Endothelial cell of umbilical vein (primary cell): Measurements from ENCODE around the gene IL15. TPM values are rescaled to one million over a fixed set of nuclear protein-coding genes. Genes with fewer than 3 reads are reported as not detected.

Source experiments
- BruUV-seq: library from RNA; stranded (reverse); fragments of 400-500 nt; replicated peaks from 2 replicates; lab custom pipeline; 2021; lab: Mats Ljungman, UMichigan
- CTCF ChIA-PET: fragments of 300-600, 350-600 bp; sonication (Branson Sonifier 250); formaldehyde crosslinking; loops from one replicate; lab custom pipeline; 2021; ENCODE audit warnings: antibody characterized with exemption, inconsistent platforms; lab: Charles Lee
- POLR2A ChIA-PET: fragments of 300-600, 350-600 bp; sonication (Branson Sonifier 250); formaldehyde crosslinking; loops from one replicate; lab custom pipeline; 2021; ENCODE audit warnings: antibody characterized with exemption, inconsistent platforms; lab: Charles Lee
- DNase-seq: peaks from one replicate; pipeline ENCODE4 v3.0.0-alpha.2; 2011; ENCODE audit warnings: low read depth, low spot score
- FAIRE-seq: peaks from 2 replicates; lab custom pipeline; 2011; peaks lifted over from hg19 to GRCh38; lab: Jason Lieb, UNC
- H2AFZ ChIP-seq: 2 replicates; pipeline ENCODE4 v1.6.0; 2012; ENCODE audit warnings: low read depth, low read length, control low read depth, inconsistent platforms
- H3K27ac ChIP-seq: 2 replicates; pipeline ENCODE4 v1.5.1; 2011; ENCODE audit warnings: low read depth, mild to moderate bottlenecking, control low read depth, low read length, moderate library complexity; ENCODE audit not compliant: insufficient read depth
- H3K27me3 ChIP-seq, 2 experiments: 2 replicates each; pipeline versions ENCODE4 v1.6.0 to v1.6.1; 2011; ENCODE audit warnings: low read length in 2 of 2, mixed read lengths in 1 of 2; ENCODE audit not compliant: control insufficient read depth in 2 of 2, insufficient read depth in 2 of 2
- H3K36me3 ChIP-seq, 2 experiments: 2 replicates in 1 of 2; 3 replicates in 1 of 2; pipeline ENCODE4 v1.5.1; 2011; ENCODE audit warnings: low read length in 2 of 2, mild to moderate bottlenecking in 1 of 2, moderate library complexity in 1 of 2; ENCODE audit not compliant: control insufficient read depth in 2 of 2, insufficient read depth in 2 of 2; ENCODE audit errors: extremely low read depth in 1 of 2
- H3K4me1 ChIP-seq: 3 replicates; pipeline ENCODE4 v1.5.1; 2011; ENCODE audit warnings: mild to moderate bottlenecking, low read length; ENCODE audit not compliant: control insufficient read depth, insufficient read depth; ENCODE audit errors: extremely low read depth
- H3K4me2 ChIP-seq: 2 replicates; pipeline ENCODE4 v1.6.1; 2011; ENCODE audit warnings: low read length, control low read depth, mixed read lengths; ENCODE audit not compliant: insufficient read depth
- H3K4me3 ChIP-seq, 3 experiments: fragments of 200-600 bp in 1 of 3; sonication (generic), shearing (Covaris generic) in 1 of 3; replicated peaks in 1 of 3; 2 replicates each; pipeline ENCODE4 v1.5.1; 2011 to 2016; ENCODE audit warnings: control low read depth in 3 of 3, low read length in 3 of 3, mild to moderate bottlenecking in 2 of 3, inconsistent platforms in 1 of 3, low read depth in 1 of 3, moderate library complexity in 1 of 3; ENCODE audit not compliant: insufficient read depth in 1 of 3
- H3K79me2 ChIP-seq: 2 replicates; pipeline ENCODE4 v1.6.0; 2012; ENCODE audit warnings: low read length, inconsistent platforms; ENCODE audit not compliant: control insufficient read depth, insufficient read depth
- H3K9ac ChIP-seq: replicated peaks from 2 replicates; pipeline ENCODE3; 2011; ENCODE audit warnings: low read length, control low read depth; ENCODE audit not compliant: insufficient read depth; ENCODE audit errors: extremely low read depth
- H3K9me1 ChIP-seq: replicated peaks from 3 replicates; pipeline ENCODE4 v1.6.0; 2011; ENCODE audit warnings: mild to moderate bottlenecking, low read length; ENCODE audit not compliant: control insufficient read depth, insufficient read depth; ENCODE audit errors: extremely low read depth
- H3K9me3 ChIP-seq: replicated peaks from 2 replicates; pipeline ENCODE4 v1.5.1; 2012; ENCODE audit warnings: low read length, inconsistent platforms; ENCODE audit not compliant: control insufficient read depth, insufficient read depth
- H4K20me1 ChIP-seq: replicated peaks from 2 replicates; pipeline ENCODE3; 2011; ENCODE audit warnings: mild to moderate bottlenecking, low read length; ENCODE audit not compliant: control insufficient read depth, insufficient read depth; ENCODE audit errors: extremely low read depth
- CTCF ChIP-seq, 2 donors: IDR thresholded peaks; 1 replicate in 1 of 2; 2 replicates in 1 of 2; pipeline ENCODE4 v1.5.1; 2011; ENCODE audit warnings: low read length in 2 of 2, mild to moderate bottlenecking in 2 of 2, moderate library complexity in 2 of 2, control low read depth in 1 of 2, inconsistent platforms in 1 of 2, low read depth in 1 of 2; ENCODE audit not compliant: insufficient read depth in 1 of 2; ENCODE audit errors: extremely low read depth in 1 of 2
- EZH2 ChIP-seq: IDR thresholded peaks from 2 replicates; pipeline ENCODE4 v1.6.1; 2012; ENCODE audit warnings: borderline replicate concordance, low read depth, mild to moderate bottlenecking, moderate library complexity, low read length, inconsistent platforms; ENCODE audit not compliant: severe bottlenecking
- FOS ChIP-seq: IDR thresholded peaks from 2 replicates; pipeline ENCODE4 v1.6.1; 2011; ENCODE audit warnings: mild to moderate bottlenecking, low read length, moderate library complexity, borderline replicate concordance; ENCODE audit not compliant: insufficient read depth
- GATA2 ChIP-seq: IDR thresholded peaks from 2 replicates; pipeline ENCODE4 v1.7.0; 2011; ENCODE audit warnings: low read depth, mild to moderate bottlenecking, moderate library complexity, mixed read lengths, low read length; ENCODE audit not compliant: insufficient read length, insufficient read depth
- JUN ChIP-seq: IDR thresholded peaks from 2 replicates; pipeline ENCODE4 v1.6.1; 2011; ENCODE audit warnings: borderline replicate concordance, low read depth; ENCODE audit not compliant: insufficient read length, insufficient read depth
- MAX ChIP-seq: IDR thresholded peaks from 2 replicates; pipeline ENCODE4 v1.6.1; 2011; ENCODE audit not compliant: insufficient read depth, insufficient read length
- MYC ChIP-seq: IDR thresholded peaks from one replicate; pipeline ENCODE4 v1.6.1; 2011; ENCODE audit warnings: mild to moderate bottlenecking, low read depth, low read length
- POLR2A ChIP-seq: IDR thresholded peaks from 2 replicates; pipeline ENCODE4 v1.6.1; 2012; ENCODE audit warnings: low read depth, mild to moderate bottlenecking, control low read depth, low read length
- POLR2AphosphoS5 ChIP-seq: IDR thresholded peaks from 2 replicates; pipeline ENCODE4 v1.6.1; 2012; ENCODE audit warnings: low read depth, mild to moderate bottlenecking, control low read depth, low read length, moderate library complexity; ENCODE audit not compliant: insufficient read depth
- dilution Hi-C: fragments of 300-500 bp; cut with MboI; formaldehyde crosslinking; loops from one replicate; pipeline ENCODE4 v1.15.0; 2019; ENCODE audit warnings: low sequenced_read_pairs; ENCODE audit not compliant: extremely low pct_ligation_motif_present
- intact Hi-C: fragments of 100-400 bp; cut with micrococcal nuclease; formaldehyde crosslinking; loops from one replicate; pipeline ENCODE4 v1.10.0; 2022
- polyA plus RNA-seq, 4 experiments: library from polyadenylated mRNA; depleted of rRNA in 3 of 4; stranded (reverse) in 3 of 4; unstranded in 1 of 4; fragments of >200 nt; gene quantifications; 2 replicates each; pipeline versions ENCODE4 v1.2.1 to v1.2.3, GENCODE V29; 2011 to 2012; ENCODE audit warnings: missing spikeins in 1 of 4
- total RNA-seq: library from RNA; stranded (reverse); gene quantifications from 2 replicates; pipeline ENCODE4 v1.2.3, GENCODE V29; 2021

IL15 gene
- total and polyA plus RNA-seq, 2 donors (not counting 3 experiments of a cell fraction or from before 2014, with no cell fraction given) = 3.0 to 3.1 TPM

GRCh38 chr4:141705747-141706377 is 69.5 kb downstream of the IL15 start:
- Histone ChIP-seq H3K4me2 (no peak overlapping the region), H3K79me2 (no peaks in the 10 kb centered on the region), H4K20me1 (no peaks in the 10 kb centered on the region), H2AFZ (no peak overlapping the region), H3K27ac (no peak overlapping the region), H3K4me1 (no peaks in the 10 kb centered on the region), H3K9me3 (no peaks in the 10 kb centered on the region), H3K9ac (no peak overlapping the region), H3K9me1 (no peaks in the 10 kb centered on the region), H3K27me3 (no peaks in the 10 kb centered on the region), H3K4me3 (no peak overlapping the region), H3K36me3 (no peaks in the 10 kb centered on the region)
- intact Hi-C loops (loop anchor here (10.0 kb wide), 1 partner anchor 1139 kb away; the partner anchor contains the start of gene INPP4B), dilution Hi-C loops (no loop called here)
- FAIRE-seq = no peak
- TF ChIP-seq JUN (no peak), EZH2 (no peak), MYC (no peak), GATA2 (no peak), FOS (no peak), POLR2AphosphoS5 (no peak), MAX (no peak), CTCF (IDR thresholded peaks at IDR 0.05; ENCODE audit: extremely low read depth in 1 of 2, insufficient read depth in 1 of 2, low read depth in 1 of 2, low read length in 2 of 2) (no peak), POLR2A (no peak)
- no peak for DNase-seq
- POLR2A ChIA-PET = no interaction called here
- no TSS peak for BruUV-seq
- CTCF ChIA-PET = interaction anchor here (3.8 kb wide), 1 partner anchor 360 kb away, joined by 23 read pairs; no protein-coding TSS in a partner anchor
